HL-60/S4 treated with retinoic acid at 250 ng/mL for 4 days and 3 days (cell line): ENCODE data around the gene CD200R1.

Experiments used
- in situ Hi-C: fragments of 300-500 bp; cut with MboI; formaldehyde crosslinking; loops from 2 replicates; pipeline ENCODE4 v1.7.0; 2022; ENCODE audit warnings: low sequenced_read_pairs

Gene CD200R1

DNA sequence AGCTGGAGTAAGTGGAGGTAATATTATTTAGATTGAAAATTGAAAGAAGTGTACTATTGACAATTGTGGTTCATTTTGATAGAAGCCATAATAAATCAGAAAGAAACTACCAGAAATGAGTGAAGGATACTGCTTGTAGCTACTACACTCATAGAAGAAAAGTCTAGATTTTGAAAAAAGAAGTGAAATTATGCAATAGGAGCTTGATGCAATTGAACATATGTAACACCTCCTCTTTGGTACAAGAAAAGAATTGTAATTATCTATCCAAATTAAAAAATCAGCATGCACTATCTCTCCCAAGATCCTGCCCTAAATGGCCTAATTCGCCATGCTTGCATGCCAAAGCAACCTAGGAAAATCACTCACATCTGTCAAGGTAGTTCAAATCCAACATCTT is 77.1 kb downstream of the CD200R1 start:
- in situ Hi-C loops = no loop called here

DNA sequence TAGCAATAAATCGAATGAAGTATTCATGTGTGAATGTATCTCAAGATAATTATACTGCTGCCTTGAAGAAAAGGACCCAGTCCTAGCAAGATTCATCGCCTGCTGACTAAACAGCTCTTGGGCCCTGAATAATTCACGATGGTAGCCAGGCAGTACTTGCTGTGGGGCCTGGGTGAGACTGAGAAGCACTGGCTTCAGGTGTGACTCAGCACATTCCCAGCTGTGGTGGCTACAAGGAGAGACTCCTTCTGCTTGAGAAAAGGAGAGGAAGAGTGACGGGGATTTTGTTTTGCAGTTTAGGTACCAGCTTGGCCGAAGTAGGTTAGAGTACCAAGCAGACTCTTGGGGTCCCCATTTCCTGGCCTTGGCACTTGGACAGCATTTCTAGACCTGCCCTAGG is 80.6 kb downstream of the CD200R1 start:
- in situ Hi-C loops = no loop called here

DNA sequence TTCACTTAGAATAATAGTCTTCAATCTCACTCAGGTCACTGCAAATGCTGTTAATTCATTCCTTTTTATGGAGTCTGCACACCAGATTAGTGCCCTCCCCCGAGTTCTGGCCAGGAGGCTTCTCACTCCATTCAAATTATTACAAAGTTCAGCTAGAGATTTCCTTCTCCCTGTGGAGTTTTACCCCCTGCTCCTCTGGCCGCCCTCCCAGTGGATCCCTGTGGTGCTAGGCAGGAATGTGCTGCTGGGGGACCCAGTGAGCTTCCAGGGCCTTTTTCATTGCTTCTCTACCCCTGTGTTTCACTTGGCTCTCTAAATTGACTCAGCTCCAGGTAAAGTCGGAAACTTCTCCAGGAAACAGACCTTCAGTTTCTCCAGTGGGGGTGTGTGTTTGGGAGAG is 85.5 kb downstream of the CD200R1 start:
- in situ Hi-C loops = no loop called here

DNA sequence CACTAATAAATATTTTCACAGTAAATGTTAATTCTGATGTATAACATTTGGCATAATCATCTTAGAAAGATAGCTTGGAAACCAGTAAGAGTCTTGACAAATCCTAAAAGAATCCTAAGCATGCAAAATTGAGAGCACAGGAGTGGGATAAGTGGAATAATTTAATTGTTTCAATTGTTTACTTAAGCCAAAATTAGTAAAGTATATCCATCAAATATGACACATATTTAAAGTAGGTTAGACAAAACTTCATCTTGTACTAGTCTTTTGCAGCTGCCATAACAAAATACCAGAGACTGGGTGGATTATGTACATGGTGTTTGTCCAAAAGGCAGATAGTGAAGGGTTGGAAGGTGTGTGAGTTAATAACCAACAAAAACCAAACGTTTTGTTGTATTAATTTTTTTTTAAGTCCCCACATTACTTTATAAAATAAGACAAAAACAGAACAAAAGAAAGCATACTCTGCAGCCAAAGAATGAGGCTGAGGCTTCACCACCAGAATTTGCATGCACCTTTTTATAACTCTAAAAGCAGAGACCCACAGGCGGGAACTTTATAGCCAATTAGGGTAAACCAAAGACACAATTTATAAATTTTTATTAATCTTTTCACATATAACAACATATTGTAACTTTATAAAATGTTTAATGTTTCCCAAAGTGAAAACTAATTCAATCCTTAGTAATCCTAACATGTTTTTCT is 86.4 kb downstream of the CD200R1 start:
- in situ Hi-C loops = no loop called here

DNA sequence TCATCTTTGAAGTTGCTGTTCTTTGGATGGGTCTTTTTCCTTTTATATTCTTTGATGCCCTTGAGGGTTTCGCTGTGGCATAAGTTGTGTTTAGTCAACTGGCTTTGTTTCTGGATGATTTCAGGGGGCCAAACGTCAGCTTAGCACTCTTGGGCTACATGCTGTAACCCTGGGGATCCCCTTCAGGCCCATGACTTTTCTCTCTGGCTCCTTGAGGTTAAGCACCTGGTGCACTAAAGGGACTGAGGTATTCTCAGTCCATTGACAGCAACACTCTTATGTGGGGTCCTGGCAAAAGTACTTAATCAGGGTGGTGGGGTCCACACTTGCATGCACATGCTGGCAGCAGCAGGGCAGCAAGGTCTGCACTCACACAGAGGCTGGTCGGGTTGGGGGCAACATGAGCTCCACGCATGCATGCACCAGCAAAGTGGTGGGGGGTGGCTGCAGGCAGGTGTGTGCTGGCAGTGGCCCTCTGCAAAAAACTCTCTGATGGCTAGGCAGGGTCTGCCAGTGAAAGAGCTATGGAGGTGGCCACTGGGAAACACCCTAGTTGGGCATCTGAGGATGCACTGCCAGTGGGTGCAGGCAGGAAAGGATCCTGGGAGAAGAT is 90.1 kb downstream of the CD200R1 start:
- in situ Hi-C loops = no loop called here

DNA sequence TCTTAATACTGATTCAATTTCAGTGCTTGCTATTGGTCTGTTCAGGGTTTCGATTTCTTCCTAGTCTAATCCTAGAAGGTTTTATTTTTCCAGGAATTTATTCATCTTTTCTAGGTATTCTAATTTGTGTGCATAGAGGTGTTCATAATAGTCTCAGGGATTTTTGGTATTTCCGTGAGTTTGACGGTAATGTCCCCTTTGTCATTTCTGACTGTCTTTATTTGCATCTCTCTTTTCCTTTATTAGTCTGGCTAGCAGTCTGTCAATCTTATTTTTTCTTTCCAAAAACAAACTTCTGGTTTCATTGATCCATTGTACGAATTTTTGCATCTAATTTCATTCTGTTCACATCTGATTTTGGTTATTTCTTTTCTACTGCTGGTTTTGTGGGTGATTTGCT is 93.0 kb downstream of the CD200R1 start:
- in situ Hi-C loops = no loop called here

DNA sequence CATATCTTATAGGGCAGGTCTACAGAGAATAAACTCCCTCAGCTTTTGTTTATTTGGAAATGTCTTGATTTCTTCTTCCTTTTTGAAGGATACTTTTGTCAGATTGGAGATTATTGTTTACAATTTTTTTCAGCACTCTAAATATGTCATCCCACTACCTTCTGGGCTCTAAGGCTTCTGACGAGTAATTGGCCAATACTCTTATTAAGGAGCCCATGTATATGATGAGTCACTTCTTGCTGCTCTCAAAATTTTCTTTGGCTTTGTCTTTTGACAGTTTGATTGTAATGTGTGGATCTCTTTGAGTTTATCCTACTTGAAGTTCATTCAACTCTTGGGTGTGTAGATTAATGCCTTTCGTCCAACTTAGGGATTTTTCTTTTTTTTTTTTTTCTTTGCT is 99.3 kb downstream of the CD200R1 start:
- in situ Hi-C loops = no loop called here

DNA sequence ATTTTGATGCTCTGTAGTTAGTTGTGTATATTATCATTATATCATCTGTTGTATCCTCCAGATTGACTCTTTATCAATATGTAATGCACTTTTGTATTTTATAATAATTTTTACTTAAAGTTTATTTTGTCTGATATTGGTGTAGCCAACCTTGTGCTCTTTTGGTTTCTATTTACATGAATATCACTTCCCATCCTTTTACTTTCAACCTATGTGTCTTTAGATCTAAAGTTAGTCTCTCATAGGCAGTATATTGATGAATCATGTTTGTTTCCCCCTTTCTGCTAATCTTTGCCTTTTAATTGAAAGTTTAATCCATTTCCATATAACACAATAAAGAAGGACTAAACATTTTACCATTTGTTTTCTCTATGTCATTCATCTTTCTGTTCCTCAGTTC is 100.2 kb downstream of the CD200R1 start:
- in situ Hi-C loops = no loop called here

DNA sequence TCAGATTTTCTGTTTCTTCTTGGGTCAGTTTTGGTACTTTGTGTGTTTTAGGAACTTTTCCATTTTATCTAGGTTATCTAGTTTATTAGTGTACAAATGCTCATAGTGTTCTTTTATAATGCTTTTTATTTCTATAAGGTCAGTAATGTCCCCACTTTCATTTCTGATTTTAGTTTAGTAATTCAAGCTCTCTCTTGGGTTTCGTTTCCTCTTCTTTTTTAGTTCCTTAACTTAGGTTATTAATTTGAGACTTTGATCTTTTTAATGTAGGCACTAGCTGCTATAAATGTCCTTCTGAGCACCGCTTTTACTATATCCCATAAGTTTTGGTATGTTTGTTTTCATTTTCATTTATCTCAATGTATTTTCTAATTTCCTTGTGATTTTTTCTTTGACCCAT is 101.3 kb downstream of the CD200R1 start:
- in situ Hi-C loops = no loop called here

DNA sequence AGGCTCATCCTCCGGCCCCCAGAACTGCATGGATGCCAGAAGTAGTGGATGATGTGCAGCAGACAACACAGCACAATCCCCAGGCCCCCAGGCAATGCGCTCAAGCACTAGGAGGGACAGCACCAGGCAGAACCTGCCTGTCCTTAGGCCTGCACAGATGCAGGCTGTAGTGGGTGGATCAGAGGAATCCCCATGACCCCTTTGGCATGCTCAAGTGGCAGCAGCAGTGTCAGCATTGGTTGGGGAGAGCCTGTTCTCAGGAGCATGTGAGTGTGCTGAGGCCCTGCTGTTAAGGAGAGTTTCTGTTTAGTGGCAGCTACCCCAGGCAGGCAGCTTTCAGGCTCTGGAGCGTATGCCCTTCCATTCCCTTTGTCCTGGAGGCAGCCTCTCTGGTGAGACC is 103.2 kb downstream of the CD200R1 start:
- in situ Hi-C loops = no loop called here
